Body of pancreas (tissue), 4 donors: ENCODE results near the gene PLTP. TPM values are rescaled to one million over a fixed set of nuclear protein-coding genes. Genes with fewer than 3 reads are reported as not detected.

ENCODE experiments used
- ATAC-seq: fragments of 150-250 bp; one replicate; pipeline ENCODE4 v1.9.1; 2016
- DNase-seq, 4 donors: peaks; one replicate each; pipeline ENCODE4 v3.0.0-alpha.2; 2019
- H3K27ac ChIP-seq, 4 donors: fragments of 200-600 bp; sonication (generic); 1 replicate in 3 of 4; 2 replicates in 1 of 4; pipeline versions ENCODE4 v1.5.1 to v1.6.1; 2016 to 2019; ENCODE audit warnings: mild to moderate bottlenecking in 1 of 4, mixed read lengths in 1 of 4, moderate library complexity in 1 of 4
- H3K27me3 ChIP-seq, 2 donors: fragments of 200-600 bp; sonication (generic); one replicate each; pipeline ENCODE4 v1.6.0; 2016; ENCODE audit warnings: mild to moderate bottlenecking in 1 of 2
- H3K36me3 ChIP-seq, 2 donors: fragments of 200-600 bp; sonication (generic); replicated peaks in 1 of 2; 2 replicates each; pipeline ENCODE4 v1.5.1; 2016; ENCODE audit warnings: low read depth in 2 of 2; ENCODE audit not compliant: insufficient read depth in 1 of 2
- H3K4me1 ChIP-seq: fragments of 200-600 bp; sonication (generic); one replicate; pipeline ENCODE4 v1.6.0; 2016
- H3K4me3 ChIP-seq, 2 donors: fragments of 200-600 bp; sonication (generic); 1 replicate in 1 of 2; 2 replicates in 1 of 2; pipeline ENCODE4 v1.5.1; 2016 to 2019
- H3K9me3 ChIP-seq, 3 donors: fragments of 200-600 bp; sonication (generic); 1 replicate in 2 of 3; 2 replicates in 1 of 3; pipeline ENCODE4 v1.5.1; 2016
- CTCF ChIP-seq, 7 experiments: fragments of 450-650 bp in 4 of 7; fragments of 200-600 bp in 3 of 7; sonication (generic) in 3 of 7; IDR thresholded peaks; one replicate each; pipeline ENCODE4 v1.5.1; 2016 to 2019; ENCODE audit warnings: antibody characterized with exemption in 7 of 7
- POLR2A ChIP-seq, 3 donors: fragments of 450-650 bp; IDR thresholded peaks; one replicate each; pipeline ENCODE4 v1.6.1; 2016; ENCODE audit warnings: antibody characterized with exemption in 3 of 3, mild to moderate bottlenecking in 2 of 3
- WGBS, 2 donors: methylation state at CpG; one replicate each; pipeline ENCODE4 v1.1.5; 2017; 5-methylcytosine and 5-hydroxymethylcytosine counted together
- intact Hi-C: fragments of 100-400 bp; cut with DNase I; formaldehyde crosslinking; loops from one replicate; pipeline ENCODE4 v1.15.1; 2023
- total RNA-seq, 2 donors: library from RNA; depleted of rRNA; stranded (reverse); fragments of >200 nt; gene quantifications; one replicate each; pipeline ENCODE4 v1.1.0, GENCODE V29; 2016

The PLTP gene
- total RNA-seq, 2 donors from 2014 or later: 109 to 198 TPM

GRCh38 chr20:45909336-45909808 is 2.6 kb downstream of the PLTP start:
- intact Hi-C loops: no loop called here
- no peak for DNase-seq
- H3K4me1 ChIP-seq: peaks cover 18% of the 10 kb centered on the region
- WGBS, 2 donors: 83 to 91% methylated on average over 7 to 12 of the region's 12 CpGs
- H3K9me3 ChIP-seq: no peaks in the 10 kb centered on the region
- H3K27ac ChIP-seq: peak overlapping the region in 1 of 4 donors; percentile 24
- ATAC-seq: no peak
- H3K4me3 ChIP-seq: no peak overlapping the region
- H3K36me3 ChIP-seq: peaks cover 0 to 5% of the 10 kb centered on the region in 2 donors
- TF ChIP-seq POLR2A (IDR thresholded peaks at IDR 0.05) (no peak), CTCF (IDR thresholded peaks at IDR 0.05) (no peak)
- no peaks in the 10 kb centered on the region for H3K27me3 ChIP-seq

- peaks cover 0 to 9% of the 10 kb centered on the region in 2 donors for H3K36me3 ChIP-seq
- WGBS, 2 donors: 94 to 100% methylated on average over 2 of the region's 2 CpGs
- intact Hi-C loops: no loop called here
- H3K9me3 ChIP-seq: no peaks in the 10 kb centered on the region
- H3K4me3 ChIP-seq: no peak overlapping the region
- TF ChIP-seq POLR2A (IDR thresholded peaks at IDR 0.05) (no peak), CTCF (IDR thresholded peaks at IDR 0.05) (no peak)
- no peak overlapping the region for H3K27ac ChIP-seq
- no peaks in the 10 kb centered on the region for H3K27me3 ChIP-seq
- peaks cover 18% of the 10 kb centered on the region for H3K4me1 ChIP-seq
- DNase-seq: no peak
- ATAC-seq: no peak
Measured at GRCh38 chr20:45908084-45908483, 3.9 kb downstream of the PLTP start.

GRCh38 chr20:45907219-45907948 is 4.6 kb downstream of the PLTP start:
- WGBS, 2 donors: 91 to 97% methylated on average over 11 to 17 of the region's 17 CpGs
- no peak for ATAC-seq

GRCh38 chr20:45905505-45906079 is 6.4 kb downstream of the PLTP start:
- Histone ChIP-seq H3K36me3 (peaks cover 0 to 15% of the 10 kb centered on the region in 2 donors), H3K9me3 (no peaks in the 10 kb centered on the region), H3K27me3 (no peaks in the 10 kb centered on the region), H3K27ac (no peak overlapping the region), H3K4me1 (no peaks in the 10 kb centered on the region), H3K4me3 (no peak overlapping the region)
- DNase-seq (no peak), ATAC-seq (no peak)
- intact Hi-C loops: no loop called here
- TF ChIP-seq POLR2A (IDR thresholded peaks at IDR 0.05) (no peak), CTCF (IDR thresholded peaks at IDR 0.05) (no peak)
- 88 to 89% methylated on average over 6 to 8 of the region's 8 CpGs for WGBS, 2 donors

More at GRCh38 chr20:45907219-45907948, 4.6 kb downstream of the PLTP start:
- no peak for DNase-seq
- Histone ChIP-seq H3K27me3 (no peaks in the 10 kb centered on the region), H3K4me1 (peaks cover 15% of the 10 kb centered on the region), H3K9me3 (no peaks in the 10 kb centered on the region), H3K27ac (no peak overlapping the region), H3K36me3 (peaks cover 0 to 9% of the 10 kb centered on the region in 2 donors), H3K4me3 (no peak overlapping the region)
- TF ChIP-seq POLR2A (IDR thresholded peaks at IDR 0.05) (no peak), CTCF (IDR thresholded peaks at IDR 0.05) (no peak)
- intact Hi-C loops: no loop called here
